OCI-LY1 (cell line): ENCODE measurements around the gene LEKR1.

Experiments used
- CTCF ChIP-seq: fragments of 200-600 bp; sonication (generic), shearing (Covaris generic); IDR thresholded peaks from 2 replicates; pipeline ENCODE4 v1.5.1; 2017; ENCODE audit warnings: mild to moderate bottlenecking, antibody characterized with exemption, low read length, moderate library complexity, mixed read lengths
- EZH2 ChIP-seq: fragments of 200-600 bp; sonication (generic), shearing (Covaris generic); IDR thresholded peaks from 2 replicates; pipeline ENCODE4 v1.8.0; 2017; ENCODE audit warnings: borderline replicate concordance, mixed run types, mild to moderate bottlenecking, antibody characterized with exemption, low read length, moderate library complexity, mixed read lengths

GRCh38 chr3:156898296-156898880, 72.2 kb downstream of the LEKR1 start:
- TF ChIP-seq EZH2 = no peak
- no peak for TF ChIP-seq CTCF
